ENCODE data around the gene TEK. TPM values are rescaled to one million over a fixed set of nuclear protein-coding genes. Genes with fewer than 3 reads are reported as not detected.

Gene TEK
- total RNA-seq, 1 donor from 2014 or later: not detected

DNA sequence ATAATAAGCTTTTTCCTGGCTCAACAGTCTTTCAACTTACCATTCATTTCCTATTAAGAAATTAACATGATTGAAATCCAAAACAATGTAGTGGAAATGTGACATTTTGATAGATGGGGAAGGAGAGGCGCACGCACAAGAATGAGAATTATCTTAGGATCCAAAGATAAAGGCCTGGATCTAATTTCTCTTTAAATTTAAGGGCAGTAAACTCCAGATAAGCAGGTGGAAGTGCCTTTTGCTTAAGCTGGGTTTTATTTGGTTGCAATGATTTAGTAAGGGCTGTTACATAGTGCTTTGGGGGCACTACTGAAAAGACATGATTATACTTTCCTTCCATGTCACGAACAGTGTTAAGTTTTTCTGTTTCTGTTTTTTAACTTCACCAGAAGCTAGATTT is 170.6 kb downstream of the TEK start:
- Mint-ChIP-seq H3K9me3 (no peaks in the 10 kb centered on the region), H3K27ac (no peak overlapping the region)

More for the DNA sequence above, 170.6 kb downstream of the TEK start:
- no peaks in the 10 kb centered on the region for H3K36me3 Mint-ChIP-seq (ENCODE audit: low read depth)
- no peak for DNase-seq (ENCODE audit: low spot score)
- H3K4me1 Mint-ChIP-seq (ENCODE audit: low read depth): no peaks in the 10 kb centered on the region
- H3K27me3 Mint-ChIP-seq (ENCODE audit: low read depth): no peaks in the 10 kb centered on the region
- H3K4me3 Mint-ChIP-seq (ENCODE audit: low read depth): no peak overlapping the region
- intact Hi-C loops (cut with micrococcal nuclease): no loop called here

Other genes with a start within 250 kb of the TEK start
- gene CAAP1, start 216.4 kb upstream of the TEK start, total RNA-seq: 19.4 and 20.7 TPM in 2 replicates
- 36.4 and 42.0 TPM in 2 replicates for gene PLAA, start 162.0 kb upstream of the TEK start, total RNA-seq
- gene IFT74, start 152.8 kb upstream of the TEK start, total RNA-seq: 8.3 and 10.4 TPM in 2 replicates
- not detected in 2 replicates for gene LRRC19, start 103.6 kb upstream of the TEK start, total RNA-seq
- not detected in 2 replicates for gene EQTN, start 187.9 kb downstream of the TEK start, total RNA-seq

Data from activated T-helper 2 cell treated with anti-CD3 and anti-CD28 coated beads, Interferon-gamma antibody, Interleukin-2, Interleukin-4, amounts not matched to agents 10 μg/mL and 5 μg/mL and 100 μg/mL, durations not matched to agents 14 hours and 24 hours and 36 hours (primary cell).